Measurements from ENCODE around the gene POLR2H. TPM values are rescaled to one million over a fixed set of nuclear protein-coding genes. Genes with fewer than 3 reads are reported as not detected.

The POLR2H gene
- total RNA-seq, 1 experiment from 2014 or later, result 133 TPM

DNA sequence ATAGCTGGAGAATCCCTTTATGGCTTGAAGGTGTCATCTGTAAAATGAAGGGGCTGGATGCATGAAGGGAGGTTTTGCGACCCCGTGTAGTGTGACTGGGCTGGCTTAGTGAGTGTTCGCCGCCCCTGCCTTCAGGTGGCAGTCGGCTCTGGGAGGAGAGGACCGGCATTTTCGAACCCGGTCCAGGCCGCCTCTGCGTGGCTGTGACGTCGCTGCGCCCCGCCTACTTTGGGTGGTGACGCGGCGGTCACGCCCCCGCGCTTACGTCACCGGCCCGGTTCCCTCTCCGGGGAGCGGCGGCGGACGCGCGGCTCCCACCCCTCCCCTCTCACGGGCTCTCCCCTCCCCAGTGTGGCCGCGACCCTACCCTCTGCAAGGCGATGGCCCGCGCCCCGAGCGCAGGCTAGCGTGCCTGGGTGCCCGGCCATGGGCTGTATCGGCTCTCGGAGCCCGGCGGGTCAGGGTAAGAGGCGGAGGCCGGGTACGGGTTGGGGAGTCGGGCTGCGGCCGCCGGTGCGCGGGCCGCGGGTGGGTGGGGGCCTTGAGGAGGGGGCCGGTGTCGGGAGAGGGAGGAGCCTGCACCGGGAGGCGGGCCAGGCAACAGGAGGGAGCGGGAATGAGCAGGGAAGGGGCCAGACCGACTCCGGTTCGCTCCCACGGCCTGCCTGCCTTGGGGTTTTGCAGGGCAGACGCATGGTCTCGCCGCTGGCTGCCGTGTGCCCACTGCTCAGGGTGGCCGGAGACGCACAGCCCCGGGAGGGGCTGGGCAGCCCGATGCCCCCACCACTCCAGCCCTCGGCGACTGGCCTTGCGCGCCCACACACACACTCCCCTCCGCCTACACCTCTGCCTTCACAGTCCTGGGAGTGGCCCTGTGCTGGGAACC, 25.6 kb upstream of the POLR2H start:
- H3K4me3 Mint-ChIP-seq, result peak overlapping the region; percentile 92
- ChIA-PET POLR2A (interaction anchor here (0.7 to 1.0 kb wide), 2 partner anchors 23 to 190 kb away, joined by 3 read pairs; no protein-coding TSS in a partner anchor), CTCF (interaction anchor here (1.1 kb wide), 1 partner anchor 19 kb away, joined by 3 read pairs; no protein-coding TSS in a partner anchor)
- H3K9me3 Mint-ChIP-seq, result no peaks in the 10 kb centered on the region
- peaks cover 41% of the 10 kb centered on the region for H3K36me3 Mint-ChIP-seq
- H3K4me1 Mint-ChIP-seq, result peaks cover 36% of the 10 kb centered on the region
- H3K27me3 Mint-ChIP-seq (ENCODE audit: low read depth), result no peaks in the 10 kb centered on the region
- peak overlapping the region; percentile 95 for H3K27ac Mint-ChIP-seq
- peak; percentile 63 for ATAC-seq
- peak; percentile 94 for DNase-seq (ENCODE audit: low spot score)
- no peak for TF ChIP-seq AFF4 (CRISPR knock-in tag; IDR thresholded peaks at IDR 0.05; ENCODE audit: borderline replicate concordance)
- no peak for TF ChIP-seq NFE2L1 (CRISPR knock-in tag; IDR thresholded peaks at IDR 0.05)
- TF ChIP-seq, protein P1, sequence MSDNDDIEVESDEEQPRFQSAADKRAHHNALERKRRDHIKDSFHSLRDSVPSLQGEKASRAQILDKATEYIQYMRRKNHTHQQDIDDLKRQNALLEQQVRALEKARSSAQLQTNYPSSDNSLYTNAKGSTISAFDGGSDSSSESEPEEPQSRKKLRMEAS (CRISPR knock-in tag; IDR thresholded peaks at IDR 0.05), result peak; percentile 59; the same call in 1 of the 2 replicates
- peak; percentile 92 for TF ChIP-seq CREM (CRISPR knock-in tag; IDR thresholded peaks at IDR 0.05)
- TF ChIP-seq PREB (CRISPR knock-in tag; IDR thresholded peaks at IDR 0.05; ENCODE audit: borderline replicate concordance), result no peak
- TF ChIP-seq, protein P2, sequence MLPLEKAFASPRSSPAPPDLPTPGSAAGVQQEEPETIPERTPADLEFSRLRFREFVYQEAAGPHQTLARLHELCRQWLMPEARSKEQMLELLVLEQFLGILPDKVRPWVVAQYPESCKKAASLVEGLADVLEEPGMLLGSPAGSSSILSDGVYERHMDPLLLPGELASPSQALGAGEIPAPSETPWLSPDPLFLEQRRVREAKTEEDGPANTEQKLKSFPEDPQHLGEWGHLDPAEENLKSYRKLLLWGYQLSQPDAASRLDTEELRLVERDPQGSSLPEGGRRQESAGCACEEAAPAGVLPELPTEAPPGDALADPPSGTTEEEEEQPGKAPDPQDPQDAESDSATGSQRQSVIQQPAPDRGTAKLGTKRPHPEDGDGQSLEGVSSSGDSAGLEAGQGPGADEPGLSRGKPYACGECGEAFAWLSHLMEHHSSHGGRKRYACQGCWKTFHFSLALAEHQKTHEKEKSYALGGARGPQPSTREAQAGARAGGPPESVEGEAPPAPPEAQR (CRISPR knock-in tag; IDR thresholded peaks at IDR 0.05), result no peak
- TF ChIP-seq E2F1 (CRISPR knock-in tag; IDR thresholded peaks at IDR 0.05), result peak; percentile 29; the same call in 1 of the 2 replicates
- no peak for TF ChIP-seq IRF1 (CRISPR knock-in tag; IDR thresholded peaks at IDR 0.05)
- TF ChIP-seq, protein P3, sequence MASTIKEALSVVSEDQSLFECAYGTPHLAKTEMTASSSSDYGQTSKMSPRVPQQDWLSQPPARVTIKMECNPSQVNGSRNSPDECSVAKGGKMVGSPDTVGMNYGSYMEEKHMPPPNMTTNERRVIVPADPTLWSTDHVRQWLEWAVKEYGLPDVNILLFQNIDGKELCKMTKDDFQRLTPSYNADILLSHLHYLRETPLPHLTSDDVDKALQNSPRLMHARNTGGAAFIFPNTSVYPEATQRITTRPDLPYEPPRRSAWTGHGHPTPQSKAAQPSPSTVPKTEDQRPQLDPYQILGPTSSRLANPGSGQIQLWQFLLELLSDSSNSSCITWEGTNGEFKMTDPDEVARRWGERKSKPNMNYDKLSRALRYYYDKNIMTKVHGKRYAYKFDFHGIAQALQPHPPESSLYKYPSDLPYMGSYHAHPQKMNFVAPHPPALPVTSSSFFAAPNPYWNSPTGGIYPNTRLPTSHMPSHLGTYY (CRISPR knock-in tag; IDR thresholded peaks at IDR 0.05), result peak; percentile 61; the same call in 1 of the 2 replicates
- TF ChIP-seq ZNF121 (CRISPR knock-in tag; IDR thresholded peaks at IDR 0.05), result no peak
- TF ChIP-seq CTCF (IDR thresholded peaks at IDR 0.05), result no peak
- peak; percentile 74; the same call in 1 of the 2 replicates for TF ChIP-seq CREB1 (CRISPR knock-in tag; IDR thresholded peaks at IDR 0.05)
- TF ChIP-seq ZNF263 (CRISPR knock-in tag; IDR thresholded peaks at IDR 0.05; ENCODE audit: low read depth), result no peak
- no peak for TF ChIP-seq RORB (CRISPR knock-in tag; IDR thresholded peaks at IDR 0.05)
- no peak for TF ChIP-seq GTF2I (CRISPR knock-in tag; conservative IDR thresholded peaks at IDR 0.05)
- peak; percentile 97 for TF ChIP-seq SP1 (CRISPR knock-in tag; conservative IDR thresholded peaks at IDR 0.05)
- 0 out of 2 replicates have a peak, but pooled peaks have one; percentile 59 for TF ChIP-seq FOXK1 (CRISPR knock-in tag; IDR thresholded peaks at IDR 0.05)
- TF ChIP-seq TEAD1 (CRISPR knock-in tag; IDR thresholded peaks at IDR 0.05), result peak; percentile 81; the same call in 1 of the 2 replicates
- no peak for TF ChIP-seq JAZF1 (CRISPR knock-in tag; IDR thresholded peaks at IDR 0.05)
- peak; percentile 40; the same call in 1 of the 2 replicates for TF ChIP-seq ZNF232 (CRISPR knock-in tag; IDR thresholded peaks at IDR 0.05)
- no peak for TF ChIP-seq TEAD4 (CRISPR knock-in tag; IDR thresholded peaks at IDR 0.05)
- peak; percentile 56; the same call in 1 of the 2 replicates for TF ChIP-seq FOXP4 (CRISPR knock-in tag; IDR thresholded peaks at IDR 0.05)

Data from WTC11 (cell line).